ENCODE measurements around the gene ATP1A1. TPM values are rescaled to one million over a fixed set of nuclear protein-coding genes. Genes with fewer than 3 reads are reported as not detected.

Gene ATP1A1
- total and polyA plus RNA-seq, 9 of the 15 experiments (the other 6 are each of a cell fraction or from before 2014, with no cell fraction given), result 99.3 to 513 (median 234) TPM

DNA sequence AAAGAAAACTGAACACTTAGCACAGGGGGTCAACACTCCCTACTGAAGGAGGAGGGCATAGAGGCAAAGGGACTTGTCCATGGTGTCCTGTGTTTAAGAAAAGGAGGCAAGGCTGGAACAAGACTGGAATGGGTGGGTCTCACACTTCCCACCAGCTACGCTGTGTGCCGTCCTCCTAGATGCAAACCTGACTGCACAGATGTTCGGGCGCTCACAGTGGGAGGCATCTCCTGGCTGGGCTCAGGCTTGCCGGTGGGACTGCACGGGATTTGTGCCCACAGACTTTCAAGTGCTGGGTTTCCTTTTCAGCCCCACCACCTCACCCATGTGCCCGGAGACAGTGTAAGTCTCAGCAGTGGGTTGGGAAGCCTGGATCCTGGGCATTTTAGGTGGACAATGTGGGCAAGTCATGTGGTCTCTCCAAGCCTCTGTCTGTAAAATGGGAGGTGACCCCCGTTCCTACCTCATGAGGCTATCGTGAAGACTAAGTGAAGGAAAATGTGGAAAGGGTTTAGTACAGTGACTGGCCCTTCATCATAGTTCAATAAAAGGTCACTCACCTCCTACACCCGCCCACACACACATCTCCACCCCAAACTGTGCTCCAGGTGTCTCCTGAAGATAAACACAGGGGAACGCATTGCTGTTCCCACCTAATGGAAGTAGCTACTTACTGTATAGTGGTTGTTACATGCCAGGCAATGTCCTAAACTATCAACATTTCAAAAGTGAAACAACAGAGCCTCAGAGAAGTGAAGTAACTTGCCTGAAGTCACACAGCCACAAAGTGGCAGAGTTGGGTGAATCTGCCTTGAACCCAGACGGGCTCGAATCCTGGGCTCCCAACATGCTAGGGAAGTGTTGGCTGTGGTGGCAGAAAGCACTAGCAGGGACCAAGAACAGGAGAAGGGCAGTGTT is 36.0 kb downstream of the ATP1A1 start (continued):
- no peak for TF ChIP-seq HNRNPH1 (optimal IDR thresholded peaks at IDR 0.05; ENCODE audit: low read depth, low read length)
- no peak for TF ChIP-seq ZNF224 (CRISPR knock-in tag; IDR thresholded peaks at IDR 0.05)
- TF ChIP-seq TBP (optimal IDR thresholded peaks at IDR 0.05; ENCODE audit: low read depth, low read length), result peak; percentile 54
- no peak for TF ChIP-seq SMAD1 (IDR thresholded peaks at IDR 0.05; ENCODE audit: low read depth, low read length, partially characterized antibody)
- no peak for TF ChIP-seq ZNF444 (CRISPR knock-in tag; IDR thresholded peaks at IDR 0.05)
- TF ChIP-seq RBFOX2 (IDR thresholded peaks at IDR 0.05; ENCODE audit: low read depth, low read length), result no peak
- TF ChIP-seq ZNF140 (CRISPR knock-in tag; IDR thresholded peaks at IDR 0.05), result no peak
- TF ChIP-seq CBX1 (IDR thresholded peaks at IDR 0.05; ENCODE audit: low read depth), result peak; percentile 85; the same call in 1 of the 2 replicates
- TF ChIP-seq, protein P1, sequence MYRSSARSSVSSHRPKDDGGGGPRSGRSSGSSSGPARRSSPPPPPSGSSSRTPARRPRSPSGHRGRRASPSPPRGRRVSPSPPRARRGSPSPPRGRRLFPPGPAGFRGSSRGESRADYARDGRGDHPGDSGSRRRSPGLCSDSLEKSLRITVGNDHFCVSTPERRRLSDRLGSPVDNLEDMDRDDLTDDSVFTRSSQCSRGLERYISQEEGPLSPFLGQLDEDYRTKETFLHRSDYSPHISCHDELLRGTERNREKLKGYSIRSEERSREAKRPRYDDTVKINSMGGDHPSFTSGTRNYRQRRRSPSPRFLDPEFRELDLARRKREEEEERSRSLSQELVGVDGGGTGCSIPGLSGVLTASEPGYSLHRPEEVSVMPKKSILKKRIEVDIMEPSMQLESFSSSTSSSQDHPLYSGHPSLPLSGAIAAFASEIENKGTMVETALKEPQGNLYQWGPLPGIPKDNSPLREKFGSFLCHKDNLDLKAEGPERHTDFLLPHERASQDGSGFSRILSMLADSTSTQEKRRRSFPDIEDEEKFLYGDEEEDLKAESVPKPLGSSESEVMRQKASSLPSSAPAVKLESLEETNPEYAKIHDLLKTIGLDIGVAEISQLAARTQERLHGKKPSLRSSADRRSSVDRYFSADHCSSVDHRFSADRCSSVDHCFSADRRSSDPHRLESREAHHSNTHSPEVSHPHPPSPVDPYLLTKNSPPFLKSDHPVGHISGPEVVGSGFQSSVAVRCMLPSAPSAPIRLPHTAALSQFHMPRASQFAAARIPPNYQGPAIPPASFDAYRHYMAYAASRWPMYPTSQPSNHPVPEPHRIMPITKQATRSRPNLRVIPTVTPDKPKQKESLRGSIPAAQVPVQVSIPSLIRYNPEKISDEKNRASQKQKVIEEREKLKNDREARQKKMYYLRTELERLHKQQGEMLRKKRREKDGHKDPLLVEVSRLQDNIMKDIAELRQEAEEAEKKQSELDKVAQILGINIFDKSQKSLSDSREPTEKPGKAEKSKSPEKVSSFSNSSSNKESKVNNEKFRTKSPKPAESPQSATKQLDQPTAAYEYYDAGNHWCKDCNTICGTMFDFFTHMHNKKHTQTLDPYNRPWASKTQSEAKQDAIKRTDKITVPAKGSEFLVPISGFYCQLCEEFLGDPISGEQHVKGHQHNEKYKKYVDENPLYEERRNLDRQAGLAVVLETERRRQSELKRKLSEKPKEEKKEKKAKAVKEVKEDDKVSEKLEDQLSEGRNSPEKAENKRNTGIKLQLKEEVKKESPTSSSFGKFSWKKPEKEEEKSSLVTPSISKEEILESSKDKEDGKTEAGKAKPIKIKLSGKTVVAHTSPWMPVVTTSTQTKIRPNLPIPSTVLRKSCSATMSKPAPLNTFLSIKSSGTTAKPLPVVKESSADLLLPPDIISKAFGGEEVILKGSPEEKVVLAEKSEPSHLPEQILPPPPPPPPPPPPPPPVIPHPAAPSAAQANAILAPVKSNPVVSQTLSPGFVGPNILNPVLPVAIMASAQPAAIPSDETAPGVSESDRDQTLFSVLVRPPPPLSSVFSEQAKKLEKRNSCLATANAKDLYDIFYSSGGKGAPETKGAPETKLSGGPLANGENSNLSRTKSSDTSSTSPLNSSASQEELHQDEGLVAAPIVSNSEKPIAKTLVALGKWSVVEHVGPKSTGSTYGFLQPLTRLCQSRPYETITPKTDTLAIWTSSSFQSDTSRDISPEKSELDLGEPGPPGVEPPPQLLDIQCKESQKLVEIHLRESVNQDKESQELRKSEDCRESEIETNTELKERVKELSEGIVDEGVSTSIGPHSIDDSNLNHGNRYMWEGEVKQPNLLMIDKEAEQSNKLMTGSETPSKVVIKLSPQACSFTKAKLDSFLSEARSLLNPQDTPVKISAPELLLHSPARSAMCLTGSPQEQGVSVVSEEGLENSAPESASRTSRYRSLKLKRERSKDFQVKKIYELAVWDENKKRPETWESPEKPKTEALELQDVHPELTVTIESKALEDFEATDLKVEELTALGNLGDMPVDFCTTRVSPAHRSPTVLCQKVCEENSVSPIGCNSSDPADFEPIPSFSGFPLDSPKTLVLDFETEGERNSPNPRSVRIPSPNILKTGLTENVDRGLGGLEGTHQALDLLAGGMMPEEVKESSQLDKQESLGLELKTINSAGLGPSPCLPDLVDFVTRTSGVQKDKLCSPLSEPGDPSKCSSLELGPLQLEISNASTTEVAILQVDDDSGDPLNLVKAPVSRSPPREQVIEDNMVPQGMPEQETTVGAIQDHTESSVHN (IDR thresholded peaks at IDR 0.05; ENCODE audit: borderline replicate concordance in 1 of 2, low read depth in 1 of 2), result no peak
- no peak for TF ChIP-seq SRSF9 (IDR thresholded peaks at IDR 0.05; ENCODE audit: borderline replicate concordance, low read depth, low read length)
- no peak for TF ChIP-seq TSC22D4 (tag; IDR thresholded peaks at IDR 0.05)
- TF ChIP-seq, protein P2, sequence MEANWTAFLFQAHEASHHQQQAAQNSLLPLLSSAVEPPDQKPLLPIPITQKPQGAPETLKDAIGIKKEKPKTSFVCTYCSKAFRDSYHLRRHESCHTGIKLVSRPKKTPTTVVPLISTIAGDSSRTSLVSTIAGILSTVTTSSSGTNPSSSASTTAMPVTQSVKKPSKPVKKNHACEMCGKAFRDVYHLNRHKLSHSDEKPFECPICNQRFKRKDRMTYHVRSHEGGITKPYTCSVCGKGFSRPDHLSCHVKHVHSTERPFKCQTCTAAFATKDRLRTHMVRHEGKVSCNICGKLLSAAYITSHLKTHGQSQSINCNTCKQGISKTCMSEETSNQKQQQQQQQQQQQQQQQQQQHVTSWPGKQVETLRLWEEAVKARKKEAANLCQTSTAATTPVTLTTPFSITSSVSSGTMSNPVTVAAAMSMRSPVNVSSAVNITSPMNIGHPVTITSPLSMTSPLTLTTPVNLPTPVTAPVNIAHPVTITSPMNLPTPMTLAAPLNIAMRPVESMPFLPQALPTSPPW (CRISPR knock-in tag; IDR thresholded peaks at IDR 0.05), result no peak
